C4-2B (cell line): ENCODE measurements around the gene IQGAP2.
A peak's percentile ranks its signal among the peaks of the same experiment; 100 is the strongest.

Source experiments
- H3K27ac ChIP-seq: fragments of 450-650 bp; 2 replicates; pipeline ENCODE4 v1.5.1; 2017
- ZFX ChIP-seq: fragments of 450-650 bp; IDR thresholded peaks from 2 replicates; pipeline ENCODE4 v1.6.1; 2017
- TF ChIP-seq, protein P1 (sequence below): fragments of 450-650 bp; conservative IDR thresholded peaks from 2 replicates; pipeline ENCODE4 v1.5.1; 2017; ENCODE audit warnings: mild to moderate bottlenecking

The IQGAP2 gene

DNA sequence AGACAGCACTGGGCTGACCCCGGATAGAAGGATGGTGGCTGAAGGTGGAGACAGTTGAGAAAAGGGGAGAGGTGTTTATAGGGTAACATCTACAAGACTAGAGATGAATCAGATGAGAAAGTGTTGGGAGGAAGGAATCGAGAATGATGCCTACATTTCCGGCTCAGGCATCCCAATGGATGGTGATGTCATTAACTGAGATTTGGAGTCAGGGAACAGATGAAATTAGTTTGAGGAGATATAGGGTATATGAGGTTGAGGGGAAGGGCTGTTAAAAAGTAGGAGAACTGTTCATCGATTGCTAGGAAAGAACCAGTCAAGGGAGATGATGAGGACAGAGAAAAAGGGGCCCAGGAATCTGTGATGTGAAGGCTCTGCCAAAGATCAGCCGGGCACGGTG, 24.7 kb upstream of the IQGAP2 start:
- peak overlapping the region; percentile 73 for H3K27ac ChIP-seq
- TF ChIP-seq ZFX, result no peak
- TF ChIP-seq, protein P1, sequence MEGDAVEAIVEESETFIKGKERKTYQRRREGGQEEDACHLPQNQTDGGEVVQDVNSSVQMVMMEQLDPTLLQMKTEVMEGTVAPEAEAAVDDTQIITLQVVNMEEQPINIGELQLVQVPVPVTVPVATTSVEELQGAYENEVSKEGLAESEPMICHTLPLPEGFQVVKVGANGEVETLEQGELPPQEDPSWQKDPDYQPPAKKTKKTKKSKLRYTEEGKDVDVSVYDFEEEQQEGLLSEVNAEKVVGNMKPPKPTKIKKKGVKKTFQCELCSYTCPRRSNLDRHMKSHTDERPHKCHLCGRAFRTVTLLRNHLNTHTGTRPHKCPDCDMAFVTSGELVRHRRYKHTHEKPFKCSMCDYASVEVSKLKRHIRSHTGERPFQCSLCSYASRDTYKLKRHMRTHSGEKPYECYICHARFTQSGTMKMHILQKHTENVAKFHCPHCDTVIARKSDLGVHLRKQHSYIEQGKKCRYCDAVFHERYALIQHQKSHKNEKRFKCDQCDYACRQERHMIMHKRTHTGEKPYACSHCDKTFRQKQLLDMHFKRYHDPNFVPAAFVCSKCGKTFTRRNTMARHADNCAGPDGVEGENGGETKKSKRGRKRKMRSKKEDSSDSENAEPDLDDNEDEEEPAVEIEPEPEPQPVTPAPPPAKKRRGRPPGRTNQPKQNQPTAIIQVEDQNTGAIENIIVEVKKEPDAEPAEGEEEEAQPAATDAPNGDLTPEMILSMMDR, result no peak

DNA sequence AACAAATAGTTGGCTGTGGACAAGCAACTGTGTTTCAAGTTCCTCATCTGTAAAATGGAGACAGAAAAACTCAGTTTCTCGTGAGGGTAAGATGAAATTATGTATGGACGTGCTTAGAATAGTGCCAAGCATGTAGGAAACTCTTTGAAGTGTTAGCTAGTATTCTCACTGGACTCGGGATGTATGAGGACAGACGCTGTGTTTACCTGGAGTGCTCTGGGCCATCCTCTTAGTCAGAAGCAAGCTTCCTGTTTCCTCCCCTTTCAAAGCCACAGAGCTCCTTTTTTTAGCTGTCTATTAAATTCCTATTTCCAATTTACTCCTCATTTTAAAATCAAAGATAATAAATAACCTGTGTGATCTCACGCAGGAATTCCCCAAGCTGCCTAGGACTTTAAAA, 23.8 kb upstream of the IQGAP2 start:
- TF ChIP-seq, protein P1, result no peak
- TF ChIP-seq ZFX, result no peak
- H3K27ac ChIP-seq, result peak overlapping the region; percentile 73

DNA sequence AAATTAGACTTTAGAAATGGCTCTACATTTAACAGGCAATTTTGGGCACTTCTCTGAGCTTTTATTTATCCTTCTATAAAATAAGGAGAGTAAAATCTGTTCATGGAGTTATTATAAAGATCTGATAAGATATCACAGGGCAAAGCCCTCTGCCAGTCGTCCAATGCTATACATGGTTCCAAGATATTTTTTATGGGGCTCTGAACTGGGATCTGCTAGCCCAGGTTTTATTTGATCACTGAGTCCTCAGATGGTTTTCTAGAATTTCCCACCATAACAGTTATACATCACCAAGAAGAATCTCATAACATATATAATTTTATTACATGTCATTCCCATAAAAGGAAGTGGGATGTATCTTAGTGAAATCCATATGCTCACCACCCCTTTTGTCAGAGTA, 23.2 kb upstream of the IQGAP2 start:
- peak overlapping the region; percentile 91 for H3K27ac ChIP-seq
- TF ChIP-seq, protein P1, result no peak
- TF ChIP-seq ZFX, result no peak

DNA sequence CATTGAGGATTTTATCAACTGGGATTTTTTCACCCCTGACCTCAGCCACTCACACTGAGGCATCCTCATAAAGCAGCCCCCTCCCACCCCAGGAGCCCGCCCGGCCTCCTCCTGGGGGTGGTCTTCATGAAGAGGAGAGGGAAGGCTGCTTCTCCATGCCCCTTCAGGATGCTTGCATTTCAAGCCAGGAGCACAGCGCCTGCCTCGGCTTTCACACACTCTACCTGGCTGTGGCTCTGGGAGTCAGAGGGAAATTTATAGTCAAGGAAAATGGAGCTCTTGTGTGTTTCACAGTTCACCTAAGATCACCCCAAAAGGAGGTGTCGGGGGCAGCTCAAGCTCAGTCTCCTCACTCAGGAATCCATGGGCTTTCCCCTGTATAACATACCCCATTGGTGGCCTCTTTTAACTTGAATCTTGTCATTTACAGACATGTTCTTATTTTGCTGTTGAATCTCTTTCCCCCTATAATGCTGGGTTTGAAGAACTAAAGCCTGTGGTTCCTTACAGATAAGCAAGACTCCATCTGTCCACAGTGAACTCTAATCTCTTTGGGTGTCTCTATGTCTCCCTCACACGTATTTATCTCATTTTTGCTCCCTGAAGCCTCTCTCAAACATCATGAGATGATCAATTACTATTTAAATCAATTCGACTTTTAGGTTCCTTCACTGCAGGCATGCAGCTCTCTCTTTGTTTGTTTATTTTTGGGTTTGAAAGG, 22.6 kb upstream of the IQGAP2 start:
- TF ChIP-seq, protein P1, result no peak
- TF ChIP-seq ZFX, result no peak
- peak overlapping the region; percentile 91 for H3K27ac ChIP-seq

DNA sequence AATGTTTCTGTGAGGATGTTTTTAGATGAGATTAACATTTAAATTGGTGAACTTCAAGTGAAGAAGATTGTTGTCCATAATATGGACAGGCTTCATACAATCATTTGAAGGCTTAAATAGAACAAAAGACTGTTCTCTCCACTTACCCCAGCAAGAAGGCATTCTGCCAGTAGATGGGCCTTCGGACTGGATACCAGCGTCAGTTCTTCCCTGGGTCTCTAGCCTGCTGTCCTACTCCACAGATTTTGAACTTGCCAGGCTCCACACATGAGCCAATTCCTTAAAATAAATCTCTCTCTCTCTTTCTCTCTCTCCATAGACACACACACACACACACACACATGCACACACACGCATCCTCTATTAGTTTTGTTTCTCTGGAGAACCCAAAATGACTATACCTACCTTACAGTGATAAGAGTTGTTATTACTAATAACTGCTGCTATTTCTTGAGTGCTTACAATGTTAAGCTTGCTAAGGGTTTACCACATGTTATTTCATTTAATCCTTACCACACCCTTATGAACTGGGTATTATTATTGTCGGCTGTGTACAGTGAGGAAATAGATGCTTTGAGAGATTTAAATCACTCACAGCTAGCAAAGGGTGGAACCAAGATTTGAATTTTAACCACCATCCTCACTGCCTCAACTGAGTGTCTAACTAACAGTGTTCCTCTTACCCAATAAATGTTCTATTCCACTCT, 19.8 kb upstream of the IQGAP2 start:
- no peak overlapping the region; the same call in 1 of the 2 replicates for H3K27ac ChIP-seq
- no peak for TF ChIP-seq ZFX
- TF ChIP-seq, protein P1, result no peak

DNA sequence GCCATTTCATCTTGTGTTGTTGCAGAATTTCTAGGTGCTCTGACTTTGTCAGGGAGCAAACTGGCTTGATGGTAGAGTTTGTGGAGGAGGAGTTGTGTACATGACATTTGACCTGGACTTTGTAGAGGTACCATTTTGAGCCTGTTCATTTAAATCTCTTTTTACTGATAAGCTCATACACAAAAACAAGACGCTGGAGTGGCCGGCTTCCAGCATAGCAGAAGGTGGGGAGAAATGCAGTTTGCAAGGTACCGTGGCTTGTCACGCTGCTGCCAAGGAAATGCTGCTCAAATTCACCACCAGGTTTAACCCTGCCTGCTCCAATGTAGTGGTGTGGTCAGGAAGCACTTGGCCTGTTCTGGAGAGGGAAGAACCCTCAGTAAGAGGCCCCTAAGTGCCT, 18.9 kb upstream of the IQGAP2 start:
- TF ChIP-seq, protein P1, result no peak
- TF ChIP-seq ZFX, result no peak
- peak overlapping the region; percentile 92 for H3K27ac ChIP-seq

DNA sequence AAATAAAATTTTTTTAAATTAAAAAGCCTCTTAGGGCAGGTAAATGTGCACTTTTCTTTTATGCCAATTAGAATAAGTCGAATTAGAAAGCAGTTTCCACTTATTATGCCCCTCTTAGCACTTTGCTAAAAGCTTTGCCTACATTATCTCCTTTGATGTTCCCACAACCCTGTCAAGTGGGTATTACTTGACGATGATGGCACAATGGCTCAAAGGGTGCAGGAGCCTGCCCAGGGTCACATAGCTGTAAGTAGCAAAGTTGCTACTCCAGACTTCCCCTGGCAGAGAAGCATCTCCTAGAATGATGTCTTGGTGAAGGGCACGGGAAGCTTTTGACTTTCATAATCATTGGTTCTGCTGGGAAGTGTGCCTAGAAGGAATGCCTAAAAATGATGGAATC, 18.4 kb upstream of the IQGAP2 start:
- peak overlapping the region; percentile 92 for H3K27ac ChIP-seq
- no peak for TF ChIP-seq ZFX
- TF ChIP-seq, protein P1, result no peak
